ENCODE results near the gene FAM53B. TPM values are rescaled to one million over a fixed set of nuclear protein-coding genes. Genes with fewer than 3 reads are reported as not detected.

FAM53B gene
- total and polyA plus RNA-seq, 2 experiments from 2014 or later, result 2.1 to 10.1 TPM

- no peak for DNase-seq
Observed at GRCh38 chr10:124665558-124665957, 78.6 kb downstream of the FAM53B start.

GRCh38 chr10:124665091-124665490, 79.1 kb downstream of the FAM53B start:
- H4K20me1 ChIP-seq (ENCODE audit: insufficient read depth), result no peaks in the 10 kb centered on the region; the same call in 1 of the 2 replicates

More at GRCh38 chr10:124665558-124665957, 78.6 kb downstream of the FAM53B start:
- H3K4me3 ChIP-seq, result no peak overlapping the region
- no peaks in the 10 kb centered on the region for H3F3A ChIP-seq (ENCODE audit: insufficient read depth)
- H3K9me2 ChIP-seq (ENCODE audit: insufficient read depth), result no peaks in the 10 kb centered on the region
- WGBS, 2 experiments (ENCODE audit: low coverage in 1 of 2, low lambda C conversion rate in 2 of 2, missing lambda C conversion rate in 2 of 2), result 90 to 92% methylated on average over 8 of the region's 8 CpGs
- no peaks in the 10 kb centered on the region for H3K27me3 ChIP-seq (replicated peaks; ENCODE audit: insufficient read depth)
- H3K4me1 ChIP-seq (ENCODE audit: insufficient read depth), result no peaks in the 10 kb centered on the region
- H4K20me1 ChIP-seq (ENCODE audit: insufficient read depth), result no peaks in the 10 kb centered on the region; the same call in 1 of the 2 replicates
- H3K79me2 ChIP-seq (ENCODE audit: insufficient read depth), result peaks cover 5% of the 10 kb centered on the region; the same call in 1 of the 2 replicates
- no peak overlapping the region for H3K9ac ChIP-seq
- in situ Hi-C loops (cut with MboI), result no loop called here
- TF ChIP-seq EZH2 (IDR thresholded peaks at IDR 0.05; ENCODE audit: insufficient read depth, poor library complexity, severe bottlenecking) (no peak), EZH2phosphoT487 (IDR thresholded peaks at IDR 0.05; ENCODE audit: insufficient read depth, low read depth) (no peak)
- H3K9me3 ChIP-seq (ENCODE audit: low read depth), result no peaks in the 10 kb centered on the region
- no peak overlapping the region for H2AFZ ChIP-seq
- H3K36me3 ChIP-seq (ENCODE audit: low read depth), result no peaks in the 10 kb centered on the region
- H3K4me2 ChIP-seq (ENCODE audit: unreplicated experiment), result no peak overlapping the region
- H3K27ac ChIP-seq, result no peak overlapping the region

GRCh38 chr10:124663766-124664360, 80.3 kb downstream of the FAM53B start:
- 97 to 98% methylated on average over 11 of the region's 11 CpGs for WGBS, 2 experiments (ENCODE audit: low coverage in 1 of 2, low lambda C conversion rate in 2 of 2, missing lambda C conversion rate in 2 of 2)
- no peak overlapping the region for H3K9ac ChIP-seq

More at GRCh38 chr10:124665091-124665490, 79.1 kb downstream of the FAM53B start:
- Histone ChIP-seq H3K36me3 (ENCODE audit: low read depth) (no peaks in the 10 kb centered on the region), H3K4me2 (ENCODE audit: unreplicated experiment) (no peak overlapping the region), H3K79me2 (ENCODE audit: insufficient read depth) (0 out of 2 replicates have a peak, but pooled peaks cover under 1% of the 10 kb centered on the region), H3F3A (ENCODE audit: insufficient read depth) (no peaks in the 10 kb centered on the region), H3K9me3 (ENCODE audit: low read depth) (no peaks in the 10 kb centered on the region), H3K27me3 (replicated peaks; ENCODE audit: insufficient read depth) (no peaks in the 10 kb centered on the region), H3K27ac (no peak overlapping the region), H3K9me2 (ENCODE audit: insufficient read depth) (no peaks in the 10 kb centered on the region), H2AFZ (no peak overlapping the region), H3K4me3 (no peak overlapping the region), H3K4me1 (ENCODE audit: insufficient read depth) (no peaks in the 10 kb centered on the region), H3K9ac (no peak overlapping the region)
- TF ChIP-seq EZH2 (IDR thresholded peaks at IDR 0.05; ENCODE audit: insufficient read depth, poor library complexity, severe bottlenecking) (no peak), EZH2phosphoT487 (IDR thresholded peaks at IDR 0.05; ENCODE audit: insufficient read depth, low read depth) (no peak)
- WGBS, 2 experiments (ENCODE audit: low coverage in 1 of 2, low lambda C conversion rate in 2 of 2, missing lambda C conversion rate in 2 of 2), result 78 to 80% methylated on average over 2 of the region's 2 CpGs
- DNase-seq, result no peak
- in situ Hi-C loops (cut with MboI), result no loop called here

GRCh38 chr10:124663228-124663627, 81.0 kb downstream of the FAM53B start:
- WGBS, 2 experiments (ENCODE audit: low coverage in 1 of 2, low lambda C conversion rate in 2 of 2, missing lambda C conversion rate in 2 of 2), result 75 to 79% methylated on average over 8 of the region's 8 CpGs
- DNase-seq, result no peak
- TF ChIP-seq EZH2 (IDR thresholded peaks at IDR 0.05; ENCODE audit: insufficient read depth, poor library complexity, severe bottlenecking) (no peak), EZH2phosphoT487 (IDR thresholded peaks at IDR 0.05; ENCODE audit: insufficient read depth, low read depth) (no peak)
- Histone ChIP-seq H3K9me2 (ENCODE audit: insufficient read depth) (no peaks in the 10 kb centered on the region), H3K27me3 (replicated peaks; ENCODE audit: insufficient read depth) (no peaks in the 10 kb centered on the region), H4K20me1 (ENCODE audit: insufficient read depth) (no peaks in the 10 kb centered on the region; the same call in 1 of the 2 replicates), H3K9ac (no peak overlapping the region), H3K79me2 (ENCODE audit: insufficient read depth) (no peaks in the 10 kb centered on the region), H3K27ac (no peak overlapping the region), H3K9me3 (ENCODE audit: low read depth) (no peaks in the 10 kb centered on the region), H3K36me3 (ENCODE audit: low read depth) (no peaks in the 10 kb centered on the region), H2AFZ (no peak overlapping the region), H3K4me1 (ENCODE audit: insufficient read depth) (no peaks in the 10 kb centered on the region), H3K4me2 (ENCODE audit: unreplicated experiment) (no peak overlapping the region), H3K4me3 (no peak overlapping the region), H3F3A (ENCODE audit: insufficient read depth) (no peaks in the 10 kb centered on the region)
- in situ Hi-C loops (cut with MboI), result no loop called here

More at GRCh38 chr10:124663766-124664360, 80.3 kb downstream of the FAM53B start:
- no peak overlapping the region for H3K4me2 ChIP-seq (ENCODE audit: unreplicated experiment)
- H2AFZ ChIP-seq, result no peak overlapping the region
- no peaks in the 10 kb centered on the region for H3K9me3 ChIP-seq (ENCODE audit: low read depth)
- H3K27ac ChIP-seq, result no peak overlapping the region
- no peaks in the 10 kb centered on the region for H3K27me3 ChIP-seq (replicated peaks; ENCODE audit: insufficient read depth)
- in situ Hi-C loops (cut with MboI), result no loop called here
- H3F3A ChIP-seq (ENCODE audit: insufficient read depth), result no peaks in the 10 kb centered on the region
- H3K4me1 ChIP-seq (ENCODE audit: insufficient read depth), result no peaks in the 10 kb centered on the region
- TF ChIP-seq EZH2phosphoT487 (IDR thresholded peaks at IDR 0.05; ENCODE audit: insufficient read depth, low read depth) (no peak), EZH2 (IDR thresholded peaks at IDR 0.05; ENCODE audit: insufficient read depth, poor library complexity, severe bottlenecking) (no peak)
- H3K79me2 ChIP-seq (ENCODE audit: insufficient read depth), result no peaks in the 10 kb centered on the region
- no peak overlapping the region for H3K4me3 ChIP-seq
- no peak for DNase-seq
- no peaks in the 10 kb centered on the region for H3K36me3 ChIP-seq (ENCODE audit: low read depth)
- no peaks in the 10 kb centered on the region; the same call in 1 of the 2 replicates for H4K20me1 ChIP-seq (ENCODE audit: insufficient read depth)
- no peaks in the 10 kb centered on the region for H3K9me2 ChIP-seq (ENCODE audit: insufficient read depth)
